PFSK-1 (cell line): ENCODE measurements around the gene DENND2A.

Source experiments
- POLR2AphosphoS5 ChIP-seq: IDR thresholded peaks from 2 replicates; pipeline ENCODE4 v1.6.1; 2012; ENCODE audit warnings: low read depth, mild to moderate bottlenecking, control low read depth, low read length, moderate library complexity
- REST ChIP-seq, 2 experiments: IDR thresholded peaks; 2 replicates each; pipeline versions ENCODE4 v1.6.1 to v1.8.0; 2011 to 2012; ENCODE audit warnings: low read depth in 2 of 2, low read length in 2 of 2, control low read depth in 1 of 2, inconsistent platforms in 1 of 2, mild to moderate bottlenecking in 1 of 2, moderate library complexity in 1 of 2; ENCODE audit not compliant: insufficient read depth in 1 of 2
- SIN3A ChIP-seq: IDR thresholded peaks from 2 replicates; pipeline ENCODE4 v1.6.1; 2012; ENCODE audit warnings: mild to moderate bottlenecking, low read length, moderate library complexity, borderline replicate concordance; ENCODE audit not compliant: insufficient read depth
- TAF1 ChIP-seq: IDR thresholded peaks from 2 replicates; pipeline ENCODE4 v1.6.1; 2012; ENCODE audit warnings: low read length, control low read depth, borderline replicate concordance; ENCODE audit not compliant: insufficient read depth

GRCh38 chr7:140557809-140558518 is 82.6 kb downstream of the DENND2A start:
- no peak for TF ChIP-seq REST (IDR thresholded peaks at IDR 0.05; ENCODE audit: insufficient read depth in 1 of 2, low read depth in 2 of 2, low read length in 2 of 2)
- no peak for TF ChIP-seq SIN3A
- no peak for TF ChIP-seq TAF1
- TF ChIP-seq POLR2AphosphoS5: no peak
